NCI-H2029 (cell line): ENCODE results near the gene TPO.

Experiments used
- DNase-seq: peaks from one replicate; lab custom pipeline; 2025; lab: John Stamatoyannopoulos, UW

The TPO gene

GRCh38 chr2:1450915-1451314, 37.7 kb downstream of the TPO start:
- DNase-seq: no peak

GRCh38 chr2:1451422-1451821, 38.2 kb downstream of the TPO start:
- no peak for DNase-seq

- DNase-seq: no peak
Measured at GRCh38 chr2:1453561-1453960, 40.3 kb downstream of the TPO start.

- DNase-seq: no peak
Measured at GRCh38 chr2:1454346-1454745, 41.1 kb downstream of the TPO start.

- no peak for DNase-seq
Measured at GRCh38 chr2:1455466-1455865, 42.2 kb downstream of the TPO start.

GRCh38 chr2:1458432-1458831, 45.2 kb downstream of the TPO start:
- DNase-seq: no peak

GRCh38 chr2:1459727-1460126, 46.5 kb downstream of the TPO start:
- no peak for DNase-seq

- no peak for DNase-seq
Measured at GRCh38 chr2:1460851-1461418, 47.7 kb downstream of the TPO start.

GRCh38 chr2:1461507-1462390, 48.5 kb downstream of the TPO start:
- no peak for DNase-seq

- no peak for DNase-seq
Measured at GRCh38 chr2:1462994-1463393, 49.7 kb downstream of the TPO start.

GRCh38 chr2:1472350-1472749, 59.1 kb downstream of the TPO start:
- no peak for DNase-seq

- DNase-seq: no peak
Measured at GRCh38 chr2:1476617-1477195, 63.4 kb downstream of the TPO start.

- no peak for DNase-seq
Measured at GRCh38 chr2:1477196-1478040, 64.2 kb downstream of the TPO start.

- DNase-seq: no peak
Measured at GRCh38 chr2:1478311-1479305, 65.3 kb downstream of the TPO start.

GRCh38 chr2:1479346-1479745, 66.1 kb downstream of the TPO start:
- no peak for DNase-seq

GRCh38 chr2:1480671-1481076, 67.4 kb downstream of the TPO start:
- no peak for DNase-seq

GRCh38 chr2:1481406-1482252, 68.4 kb downstream of the TPO start:
- no peak for DNase-seq

- DNase-seq: no peak
Measured at GRCh38 chr2:1482253-1482675, 69.0 kb downstream of the TPO start.

- no peak for DNase-seq
Measured at GRCh38 chr2:1482981-1483380, 69.7 kb downstream of the TPO start.

- no peak for DNase-seq
Measured at GRCh38 chr2:1483551-1483950, 70.3 kb downstream of the TPO start.
